ENCODE results near the gene CHST11. TPM values are rescaled to one million over a fixed set of nuclear protein-coding genes. Genes with fewer than 3 reads are reported as not detected.

Gene CHST11
- total RNA-seq, 2 donors from 2014 or later, result 2.9 to 4.9 TPM

- no peak overlapping the region for H3K27ac ChIP-seq
- H3K36me3 ChIP-seq, result no peaks in the 10 kb centered on the region
- H3K9me3 ChIP-seq, result no peaks in the 10 kb centered on the region
- H3K4me3 ChIP-seq, result no peak overlapping the region
- DNase-seq, result no peak
- intact Hi-C loops (cut with DNase I), result no loop called here
- no peak overlapping the region for H3K9ac ChIP-seq (ENCODE audit: low read depth in 2 of 2, low read length in 2 of 2)
- no peaks in the 10 kb centered on the region for H3K4me1 ChIP-seq
- H3K27me3 ChIP-seq, result no peaks in the 10 kb centered on the region
- no peak for TF ChIP-seq CTCF (IDR thresholded peaks at IDR 0.05)
These were observed 281.1 kb downstream of the CHST11 start for GRCh38 chr12:104737791-104738301.

- H3K36me3 ChIP-seq, result no peaks in the 10 kb centered on the region
- no peak overlapping the region for H3K4me3 ChIP-seq
- H3K9me3 ChIP-seq, result no peaks in the 10 kb centered on the region
- no peaks in the 10 kb centered on the region for H3K4me1 ChIP-seq
- H3K27ac ChIP-seq, result no peak overlapping the region
- DNase-seq, result no peak
- no peaks in the 10 kb centered on the region for H3K27me3 ChIP-seq
- intact Hi-C loops (cut with DNase I), result no loop called here
- no peak for TF ChIP-seq CTCF (IDR thresholded peaks at IDR 0.05)
- no peak overlapping the region for H3K9ac ChIP-seq (ENCODE audit: low read depth in 2 of 2, low read length in 2 of 2)
These were observed 281.6 kb downstream of the CHST11 start for GRCh38 chr12:104738331-104738730.

GRCh38 chr12:104738776-104739642 is 282.3 kb downstream of the CHST11 start:
- no peak for TF ChIP-seq CTCF (IDR thresholded peaks at IDR 0.05)
- no peaks in the 10 kb centered on the region for H3K36me3 ChIP-seq
- no peak overlapping the region for H3K27ac ChIP-seq
- H3K9me3 ChIP-seq, result no peaks in the 10 kb centered on the region
- no peak overlapping the region for H3K4me3 ChIP-seq
- no peak overlapping the region for H3K9ac ChIP-seq (ENCODE audit: low read depth in 2 of 2, low read length in 2 of 2)
- DNase-seq, result no peak
- no peaks in the 10 kb centered on the region for H3K27me3 ChIP-seq
- no peaks in the 10 kb centered on the region for H3K4me1 ChIP-seq
- intact Hi-C loops (cut with DNase I), result no loop called here

GRCh38 chr12:104740668-104741067 is 283.9 kb downstream of the CHST11 start:
- H3K27me3 ChIP-seq, result no peaks in the 10 kb centered on the region
- peak overlapping the region; percentile 7 for H3K27ac ChIP-seq
- no peak for DNase-seq

GRCh38 chr12:104741077-104741476 is 284.3 kb downstream of the CHST11 start:
- H3K27me3 ChIP-seq, result no peaks in the 10 kb centered on the region
- intact Hi-C loops (cut with DNase I), result no loop called here
- H3K27ac ChIP-seq, result peak overlapping the region; percentile 2
- no peaks in the 10 kb centered on the region for H3K36me3 ChIP-seq
- no peak for DNase-seq
- no peaks in the 10 kb centered on the region for H3K4me1 ChIP-seq
- no peak for TF ChIP-seq CTCF (IDR thresholded peaks at IDR 0.05)
- no peaks in the 10 kb centered on the region for H3K9me3 ChIP-seq
- no peak overlapping the region for H3K9ac ChIP-seq (ENCODE audit: low read depth in 2 of 2, low read length in 2 of 2)
- no peak overlapping the region for H3K4me3 ChIP-seq

More at GRCh38 chr12:104740668-104741067, 283.9 kb downstream of the CHST11 start:
- H3K9ac ChIP-seq (ENCODE audit: low read depth in 2 of 2, low read length in 2 of 2), result no peak overlapping the region
- intact Hi-C loops (cut with DNase I), result no loop called here
- no peak overlapping the region for H3K4me3 ChIP-seq
- no peak for TF ChIP-seq CTCF (IDR thresholded peaks at IDR 0.05)
- H3K36me3 ChIP-seq, result no peaks in the 10 kb centered on the region
- H3K9me3 ChIP-seq, result no peaks in the 10 kb centered on the region
- H3K4me1 ChIP-seq, result no peaks in the 10 kb centered on the region
